Heart right ventricle (tissue), 16 donors: ENCODE data around the gene SCPEP1. TPM values are rescaled to one million over a fixed set of nuclear protein-coding genes. Genes with fewer than 3 reads are reported as not detected.

Experiments
- ATAC-seq, 8 donors: fragments of 200-7000 bp; cut with Tn5 transposase; one replicate each; pipeline ENCODE4 v1.9.1; 2020; ENCODE audit warnings: mild to moderate bottlenecking in 8 of 8, moderate library complexity in 8 of 8, moderate number of reproducible peaks in 1 of 8
- DNase-seq, 2 donors: peaks; one replicate each; pipeline ENCODE4 v3.0.0-alpha.2; 2020
- H3K27ac ChIP-seq, 10 donors: fragments of 200-600 bp; sonication (generic) in 2 of 10; one replicate each; pipeline versions ENCODE4 v1.5.0 to v1.8.0; 2020 to 2022; ENCODE audit warnings: mild to moderate bottlenecking in 3 of 10
- H3K27me3 ChIP-seq, 7 donors: fragments of 200-600 bp; one replicate each; pipeline ENCODE4 v1.8.0; 2021 to 2022; ENCODE audit warnings: mild to moderate bottlenecking in 2 of 7
- H3K36me3 ChIP-seq, 9 donors: fragments of 200-600 bp; sonication (generic) in 1 of 9; one replicate each; pipeline versions ENCODE4 v1.5.0 to v1.8.0; 2020 to 2022; ENCODE audit warnings: mild to moderate bottlenecking in 2 of 9
- H3K4me1 ChIP-seq, 9 donors: fragments of 200-600 bp; sonication (generic) in 1 of 9; one replicate each; pipeline versions ENCODE4 v1.5.0 to v1.8.0; 2020 to 2022; ENCODE audit warnings: mild to moderate bottlenecking in 4 of 9
- H3K4me3 ChIP-seq, 10 donors: fragments of 200-600 bp; sonication (generic) in 2 of 10; one replicate each; pipeline versions ENCODE4 v1.5.0 to v1.8.0; 2020 to 2022; ENCODE audit warnings: mild to moderate bottlenecking in 7 of 10, moderate library complexity in 2 of 10
- H3K9me3 ChIP-seq, 11 donors: fragments of 200-600 bp in 10 of 11; sonication (generic) in 2 of 11; one replicate each; pipeline versions ENCODE4 v1.5.0 to v1.8.0; 2013 to 2022; ENCODE audit warnings: mild to moderate bottlenecking in 2 of 11, control low read depth in 1 of 11, moderate library complexity in 1 of 11
- WGBS, 2 donors: extraction: QIAGEN DNeasy Blood & Tissue Kit; methylation state at CpG; one replicate each; pipeline ENCODE4 v1.1.7; 2013; ENCODE audit warnings: inconsistent platforms in 1 of 2; 5-methylcytosine and 5-hydroxymethylcytosine counted together
- intact Hi-C, 10 donors: fragments of 100-400 bp; cut with DNase I; formaldehyde crosslinking; loops; one replicate each; pipeline versions ENCODE4 v1.11.1 to v1.14.2; 2022
- polyA plus RNA-seq, 2 donors: library from polyadenylated mRNA; stranded (reverse); fragments of 200-250 nt; gene quantifications; one replicate each; pipeline ENCODE4 v1.2.3, GENCODE V29; 2013
- total RNA-seq, 10 donors: library from RNA; stranded (reverse); fragmentation: NEBNext Ultra II Directional in 3 of 10; extraction: Animal tissue kit (Norgen Biotek cat#: 25700) in 3 of 10; gene quantifications; one replicate each; pipeline versions ENCODE4 v1.2.1 to v1.2.4, GENCODE V29; 2021 to 2023
- TF ChIP-seq, protein P1 (sequence below), 9 donors: fragments of 200-600 bp; sonication (generic) in 2 of 9; IDR thresholded peaks; one replicate each; pipeline versions ENCODE4 v1.5.0 to v1.8.0; 2021 to 2022; ENCODE audit warnings: antibody characterized with exemption in 9 of 9, mild to moderate bottlenecking in 5 of 9, moderate library complexity in 1 of 9
- donor health status: Arrhythmogenic right ventricular cardiomyopathy.
- donor health status: ischemic (EF 13 %, LVEDD 7.1; RV severe dilation, severe dysfunction).
- donor health status: healthy with polysubstance abuse.
- donor health status: DM: no; HTN: yes; CAD: no.
- donor health status: DM: no; HTN: no; CAD: no.
- donor health status: ischemic (EF 25% LVEDD 6.9; RV normal size, moderate dysfunction).
- donor health status: ischemic (EF 25% LVEDD 5.7; RV mildly dilated, moderate dysfunction).
- donor health status: healthy.
- donor health status: DM: yes; HTN: yes; CAD: no.
- donor health status: Ischemic cardiomyopathy.
- donor health status: ischemic (EF 35%, LVEDD 5.7; RV mildly dilated, moderate dysfunction).
- donor health status: nonischemic (EF 11% LVEDD 7.7; RV severe dilation, severe dysfunction).
- donor health status: DM: yes; HTN: yes; CAD: no.
- donor health status: PGD.
- donor health status: ischemic (EF 29% LVEDD 5.4; RV normal size, mild dysfunction).
- donor health status: nonischemic (EF 23%, LVEDD 6.1; RV moderate dilation, normal function).

The SCPEP1 gene
- total and polyA plus RNA-seq, 12 donors: 26.0 to 229 (median 47.9) TPM

DNA sequence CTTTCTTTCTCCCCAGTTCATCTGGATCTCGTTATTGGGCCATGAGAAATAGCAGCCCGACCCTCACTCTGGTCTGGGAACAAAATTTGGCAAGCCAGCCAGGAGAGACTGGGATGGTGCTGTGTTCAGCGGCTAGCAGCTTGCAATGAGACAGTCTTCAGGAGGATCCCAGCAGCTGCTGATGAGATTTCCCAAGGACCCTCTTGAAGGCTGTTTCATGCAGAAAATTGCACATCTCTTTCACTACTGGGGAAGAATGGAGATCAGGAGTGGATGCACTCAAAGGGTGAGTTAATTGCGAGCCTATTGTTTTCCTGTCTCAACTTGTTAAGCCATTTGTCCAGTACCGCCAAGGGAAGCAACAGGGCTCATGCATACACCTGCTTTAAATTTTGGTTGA is 11.6 kb upstream of the SCPEP1 start:
- TF ChIP-seq, protein P1, sequence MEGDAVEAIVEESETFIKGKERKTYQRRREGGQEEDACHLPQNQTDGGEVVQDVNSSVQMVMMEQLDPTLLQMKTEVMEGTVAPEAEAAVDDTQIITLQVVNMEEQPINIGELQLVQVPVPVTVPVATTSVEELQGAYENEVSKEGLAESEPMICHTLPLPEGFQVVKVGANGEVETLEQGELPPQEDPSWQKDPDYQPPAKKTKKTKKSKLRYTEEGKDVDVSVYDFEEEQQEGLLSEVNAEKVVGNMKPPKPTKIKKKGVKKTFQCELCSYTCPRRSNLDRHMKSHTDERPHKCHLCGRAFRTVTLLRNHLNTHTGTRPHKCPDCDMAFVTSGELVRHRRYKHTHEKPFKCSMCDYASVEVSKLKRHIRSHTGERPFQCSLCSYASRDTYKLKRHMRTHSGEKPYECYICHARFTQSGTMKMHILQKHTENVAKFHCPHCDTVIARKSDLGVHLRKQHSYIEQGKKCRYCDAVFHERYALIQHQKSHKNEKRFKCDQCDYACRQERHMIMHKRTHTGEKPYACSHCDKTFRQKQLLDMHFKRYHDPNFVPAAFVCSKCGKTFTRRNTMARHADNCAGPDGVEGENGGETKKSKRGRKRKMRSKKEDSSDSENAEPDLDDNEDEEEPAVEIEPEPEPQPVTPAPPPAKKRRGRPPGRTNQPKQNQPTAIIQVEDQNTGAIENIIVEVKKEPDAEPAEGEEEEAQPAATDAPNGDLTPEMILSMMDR (IDR thresholded peaks at IDR 0.05): no peak
- Histone ChIP-seq H3K27me3 (no peaks in the 10 kb centered on the region), H3K4me3 (no peak overlapping the region), H3K27ac (no peak overlapping the region), H3K36me3 (no peaks in the 10 kb centered on the region), H3K9me3 (no peaks in the 10 kb centered on the region), H3K4me1 (peaks cover 0 to under 1% (median 0%) of the 10 kb centered on the region in 9 donors)
- ATAC-seq (no peak), DNase-seq (no peak)
- intact Hi-C loops: no loop called here
- 80 to 86% methylated on average over 5 of the region's 5 CpGs for WGBS, 2 donors

DNA sequence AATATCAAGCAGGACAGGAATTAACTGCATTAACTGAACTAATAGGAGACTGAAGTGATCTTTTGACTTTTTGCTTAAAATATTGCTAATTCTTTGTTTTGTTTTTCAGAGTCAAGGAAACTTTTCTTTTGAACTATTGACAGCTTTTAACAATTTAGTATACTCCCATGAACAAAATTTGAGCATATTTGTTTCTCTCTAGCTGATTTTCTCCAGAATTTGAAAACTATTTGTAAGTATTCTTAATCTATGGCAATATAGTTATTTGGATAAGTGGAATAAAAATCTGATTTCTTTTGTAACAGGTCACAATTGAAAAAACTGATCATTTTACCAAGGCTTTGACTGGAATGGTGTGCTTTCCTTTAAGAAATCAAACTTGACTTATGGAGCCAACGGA is 7.0 kb upstream of the SCPEP1 start:
- Histone ChIP-seq H3K27me3 (no peaks in the 10 kb centered on the region), H3K9me3 (no peaks in the 10 kb centered on the region), H3K27ac (no peak overlapping the region), H3K4me3 (no peak overlapping the region), H3K4me1 (no peaks in the 10 kb centered on the region), H3K36me3 (no peaks in the 10 kb centered on the region)
- TF ChIP-seq, protein P1 (IDR thresholded peaks at IDR 0.05): no peak
- ATAC-seq (no peak), DNase-seq (no peak)
- 98% methylated on average over 1 of the region's 1 CpG for WGBS, 2 donors
- intact Hi-C loops: no loop called here

DNA sequence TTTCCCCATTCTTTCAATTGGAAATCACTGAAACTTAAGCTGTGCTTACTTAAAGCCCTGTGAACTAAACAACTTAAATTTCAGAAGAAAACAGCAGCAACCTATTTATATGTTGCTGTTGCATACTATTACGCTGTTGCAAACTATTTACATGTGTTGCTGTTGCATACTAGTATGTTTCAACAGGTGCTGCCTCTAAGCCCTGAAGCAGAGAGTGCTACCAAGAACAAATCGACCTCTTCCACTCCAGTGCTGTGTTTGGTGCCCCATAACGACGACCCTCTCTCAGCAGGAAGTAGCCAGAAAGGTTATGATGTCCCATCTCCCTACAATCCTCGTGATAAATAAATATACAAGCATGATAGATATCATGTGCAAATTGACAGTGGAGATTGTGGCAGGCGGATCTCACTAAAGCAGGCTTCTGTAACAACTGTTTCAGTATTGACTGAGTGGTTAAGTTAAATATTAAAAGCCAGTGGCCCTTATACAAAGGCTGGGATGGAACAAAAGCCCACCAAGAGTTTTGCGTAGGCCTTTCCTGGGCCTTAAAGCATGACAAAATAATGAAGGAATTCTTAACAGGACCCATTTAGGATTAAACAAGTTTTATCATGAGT is 5.7 kb upstream of the SCPEP1 start:
- H3K27ac ChIP-seq: no peak overlapping the region
- ATAC-seq (no peak), DNase-seq (no peak)
- 78 to 83% methylated on average over 7 of the region's 7 CpGs for WGBS, 2 donors
- TF ChIP-seq, protein P1 (IDR thresholded peaks at IDR 0.05): no peak
- intact Hi-C loops: no loop called here
- no peaks in the 10 kb centered on the region for H3K27me3 ChIP-seq
- no peaks in the 10 kb centered on the region for H3K4me1 ChIP-seq
- no peak overlapping the region for H3K4me3 ChIP-seq
- H3K9me3 ChIP-seq: no peaks in the 10 kb centered on the region
- no peaks in the 10 kb centered on the region for H3K36me3 ChIP-seq

DNA sequence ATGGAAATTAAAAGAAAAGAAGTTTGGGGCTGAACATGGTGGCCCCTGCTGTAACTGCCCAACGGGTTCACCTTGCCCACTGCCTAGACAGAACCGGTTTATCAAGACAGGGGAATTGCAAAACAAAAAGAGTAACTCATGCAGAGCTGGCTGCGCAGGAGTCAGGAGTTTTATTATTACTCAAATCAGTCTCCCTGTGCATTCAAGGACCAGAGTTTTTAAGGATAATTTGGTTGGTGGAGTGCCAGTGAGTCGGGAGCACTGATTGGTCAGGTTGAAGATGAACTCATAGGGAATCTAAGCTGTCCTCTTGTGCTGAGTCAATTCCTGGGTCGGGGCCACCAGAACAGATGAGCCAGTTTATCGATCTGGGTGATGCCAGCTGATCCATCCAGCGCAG is 4.4 kb upstream of the SCPEP1 start:
- H3K4me1 ChIP-seq: peaks cover 0 to 5% (median 3%) of the 10 kb centered on the region in 9 donors
- intact Hi-C loops: no loop called here
- ATAC-seq (no peak), DNase-seq (no peak)
- no peaks in the 10 kb centered on the region for H3K27me3 ChIP-seq
- no peak overlapping the region for H3K4me3 ChIP-seq
- no peaks in the 10 kb centered on the region for H3K36me3 ChIP-seq
- H3K27ac ChIP-seq: no peak overlapping the region
- no peaks in the 10 kb centered on the region for H3K9me3 ChIP-seq
- 87 to 89% methylated on average over 7 of the region's 7 CpGs for WGBS, 2 donors
- TF ChIP-seq, protein P1 (IDR thresholded peaks at IDR 0.05): no peak
